Bronchial epithelial cell (primary cell): ENCODE results near the gene LRRN2. TPM values are rescaled to one million over a fixed set of nuclear protein-coding genes. Genes with fewer than 3 reads are reported as not detected.

Experiments
- DNase-seq: peaks from one replicate; pipeline ENCODE4 v3.0.0-alpha.2; 2010; ENCODE audit warnings: low read depth
- FAIRE-seq: peaks from 2 replicates; lab custom pipeline; 2011; peaks lifted over from hg19 to GRCh38; lab: Jason Lieb, UNC
- H3K27me3 ChIP-seq: 2 replicates; pipeline ENCODE4 v1.5.1; 2011; ENCODE audit warnings: low read length; ENCODE audit not compliant: control insufficient read depth, insufficient read depth
- H3K36me3 ChIP-seq: 2 replicates; pipeline ENCODE4 v1.5.1; 2011; ENCODE audit warnings: low read length; ENCODE audit not compliant: control insufficient read depth, insufficient read depth
- H3K4me3 ChIP-seq: 2 replicates; pipeline ENCODE4 v1.5.1; 2011; ENCODE audit warnings: mild to moderate bottlenecking, low read depth, low read length, control low read depth
- CTCF ChIP-seq: IDR thresholded peaks from 2 replicates; pipeline ENCODE4 v1.5.1; 2011; ENCODE audit warnings: mild to moderate bottlenecking, moderate library complexity, low read length, control low read depth, inconsistent platforms; ENCODE audit not compliant: insufficient read depth, severe bottlenecking
- total RNA-seq: library from RNA; depleted of rRNA; stranded (reverse); fragments of >200 nt; gene quantifications from 2 replicates; pipeline ENCODE4 v1.2.1, GENCODE V29; 2014

LRRN2 gene
- total RNA-seq, 1 donor from 2014 or later = not detected

DNA sequence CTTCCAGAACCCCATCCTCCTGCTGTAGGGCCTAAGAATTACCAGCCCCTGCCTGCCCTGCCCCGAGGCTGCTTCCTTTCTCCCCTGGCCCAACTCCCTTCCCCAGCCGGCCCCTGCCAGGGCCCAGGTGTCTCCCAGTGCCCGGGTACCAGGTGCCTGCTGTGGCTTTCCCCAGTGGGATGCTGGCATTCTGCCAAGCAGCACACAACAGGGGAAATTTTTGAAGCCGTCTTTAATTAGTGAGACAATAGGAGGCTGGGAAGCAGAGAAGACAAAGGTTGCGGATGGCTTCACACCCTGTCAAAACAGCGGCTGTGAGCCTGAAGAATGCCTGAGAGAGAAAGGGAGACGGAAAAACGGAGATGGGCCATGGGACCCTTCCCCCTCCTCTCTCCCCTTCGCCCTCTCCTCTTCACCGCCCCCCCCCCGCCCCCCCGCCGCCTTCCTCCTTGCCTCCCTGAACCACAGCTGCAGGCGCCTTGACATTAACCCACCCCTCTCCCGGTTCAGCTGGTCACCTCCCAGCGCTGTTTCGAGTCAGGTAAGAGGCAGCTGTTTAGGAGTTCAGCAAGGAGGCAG is 33.6 kb downstream of the LRRN2 start:
- TF ChIP-seq CTCF = no peak
- FAIRE-seq (no peak), DNase-seq (no peak)
- no peak overlapping the region for H3K4me3 ChIP-seq
- peaks cover 11% of the 10 kb centered on the region for H3K27me3 ChIP-seq
- no peaks in the 10 kb centered on the region for H3K36me3 ChIP-seq

DNA sequence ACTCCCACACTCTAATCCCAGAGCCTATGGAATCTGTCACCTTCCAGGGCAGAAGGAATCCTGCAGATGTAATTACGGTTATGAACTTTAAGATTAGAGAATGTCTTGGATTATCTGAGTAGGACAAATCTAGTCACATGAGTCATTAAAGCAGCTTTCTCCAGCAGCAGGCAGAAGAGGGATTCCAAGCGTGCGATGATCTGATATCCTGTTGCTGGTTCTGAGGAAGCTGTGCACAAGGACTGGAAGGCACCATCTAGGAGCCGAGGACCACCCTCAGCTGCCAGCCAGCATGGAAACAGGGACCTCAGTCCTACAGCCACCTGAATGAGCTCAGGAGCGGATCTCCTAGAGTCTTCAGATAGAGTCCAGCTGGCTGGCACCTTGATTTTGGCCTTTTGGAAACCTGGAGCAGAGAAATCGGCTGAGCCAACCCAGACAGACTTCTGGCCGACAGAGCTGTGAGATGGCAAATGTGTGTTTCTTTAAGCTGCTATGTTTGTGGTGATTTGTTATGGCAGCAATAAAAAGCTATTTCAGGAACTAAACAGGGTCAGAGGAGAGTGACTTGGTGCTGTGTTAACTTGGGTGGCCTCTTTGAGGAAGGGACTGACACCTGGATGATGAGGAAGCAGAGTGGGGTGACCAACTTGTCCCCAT is 34.5 kb downstream of the LRRN2 start:
- DNase-seq = no peak
- Histone ChIP-seq H3K36me3 (no peaks in the 10 kb centered on the region), H3K27me3 (peaks cover 11% of the 10 kb centered on the region), H3K4me3 (no peak overlapping the region)
- peak; percentile 43 for FAIRE-seq
- no peak for TF ChIP-seq CTCF

DNA sequence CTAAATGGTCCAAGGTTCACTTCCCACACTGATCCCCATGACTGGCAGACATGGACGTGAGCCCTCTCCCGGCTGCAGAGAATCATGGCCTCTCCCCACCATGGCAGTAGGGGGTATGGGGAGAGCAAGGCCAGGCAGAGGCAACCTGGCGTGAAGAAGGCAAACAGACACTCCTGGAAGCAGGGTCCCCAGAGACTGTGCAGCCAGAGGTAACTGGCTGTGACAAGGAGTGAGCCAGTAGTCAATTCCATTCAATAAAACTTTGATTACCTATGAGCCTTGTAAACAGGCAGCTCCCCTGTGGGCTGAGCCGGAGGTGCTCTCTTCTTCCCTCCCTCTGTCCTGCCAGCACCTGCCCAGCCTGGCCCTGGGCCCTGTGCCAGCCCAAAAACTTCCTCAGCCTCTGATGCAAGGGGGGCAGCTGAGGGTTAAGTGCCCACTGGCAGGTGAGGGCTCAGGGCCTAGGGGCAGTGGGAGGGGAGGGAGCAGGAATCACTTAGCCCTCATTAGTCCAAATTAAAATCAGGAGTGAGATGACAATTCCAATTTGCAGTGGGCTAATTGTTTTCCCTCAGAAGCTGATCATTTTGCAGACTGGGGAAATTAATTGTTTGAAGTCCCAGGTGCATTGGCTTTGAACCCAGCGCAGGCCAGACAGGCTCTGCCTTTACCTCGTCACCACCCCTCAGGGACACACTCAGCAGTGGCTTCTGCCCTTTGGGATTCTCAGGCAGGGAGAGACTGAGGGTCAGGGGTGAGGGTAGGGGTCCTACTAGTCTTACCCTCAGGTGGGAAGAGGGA is 35.6 kb downstream of the LRRN2 start:
- H3K27me3 ChIP-seq = peaks cover 11% of the 10 kb centered on the region
- no peak overlapping the region for H3K4me3 ChIP-seq
- FAIRE-seq (no peak), DNase-seq (no peak)
- no peaks in the 10 kb centered on the region for H3K36me3 ChIP-seq
- TF ChIP-seq CTCF = no peak

DNA sequence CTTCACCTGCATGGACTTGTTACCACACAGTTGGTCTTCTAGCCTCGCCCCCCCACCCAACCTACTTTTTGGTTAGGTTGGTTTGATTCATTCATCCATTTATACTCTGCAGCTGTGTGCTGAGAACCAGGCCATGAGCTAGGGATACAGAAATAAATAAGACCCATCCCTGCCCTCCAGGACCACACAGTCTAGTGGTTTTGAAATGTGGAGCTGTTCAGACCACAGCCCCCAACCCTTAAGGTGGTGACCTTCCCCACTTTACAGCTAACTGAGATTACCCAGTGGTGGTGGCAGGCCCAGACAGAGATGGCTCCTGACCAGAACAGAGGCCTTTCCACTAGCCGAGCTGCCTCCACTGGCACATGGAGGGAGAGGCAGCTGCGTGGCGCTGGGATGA is 37.0 kb downstream of the LRRN2 start:
- TF ChIP-seq CTCF = no peak
- DNase-seq (no peak), FAIRE-seq (no peak)
- Histone ChIP-seq H3K36me3 (no peaks in the 10 kb centered on the region), H3K27me3 (peaks cover 14% of the 10 kb centered on the region), H3K4me3 (no peak overlapping the region)

DNA sequence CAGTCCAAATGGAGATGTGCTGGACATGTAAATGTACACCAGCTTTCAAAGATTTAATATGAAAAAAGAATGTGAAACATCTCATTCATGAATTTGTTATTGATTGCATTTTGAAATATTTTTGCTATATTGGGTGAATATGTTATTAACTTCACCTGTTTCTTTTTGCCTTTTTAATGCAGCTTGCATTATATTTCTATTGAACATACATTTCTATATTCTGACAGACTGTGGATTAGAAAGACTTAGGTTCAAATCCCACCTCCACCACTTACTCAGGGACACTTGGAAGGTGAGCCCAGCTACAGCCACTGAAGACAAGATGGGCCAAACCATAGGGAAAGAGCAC is 37.8 kb downstream of the LRRN2 start:
- Histone ChIP-seq H3K4me3 (no peak overlapping the region), H3K27me3 (peaks cover 11% of the 10 kb centered on the region), H3K36me3 (no peaks in the 10 kb centered on the region)
- no peak for FAIRE-seq
- DNase-seq = no peak
- TF ChIP-seq CTCF = no peak
